Suprapubic skin (tissue), 4 donors: ENCODE data around the gene DIP2C. TPM values are rescaled to one million over a fixed set of nuclear protein-coding genes. Genes with fewer than 3 reads are reported as not detected.

Source experiments
- DNase-seq, 2 donors: peaks; one replicate each; pipeline ENCODE4 v3.0.0-alpha.2; 2019; ENCODE audit warnings: low spot score in 2 of 2
- H3K27ac ChIP-seq: fragments of 200-600 bp; sonication (generic); one replicate; pipeline ENCODE4 v1.5.1; 2019
- H3K27me3 ChIP-seq: fragments of 200-600 bp; sonication (generic); one replicate; pipeline ENCODE4 v1.5.1; 2019
- H3K36me3 ChIP-seq: fragments of 200-600 bp; sonication (generic); one replicate; pipeline ENCODE4 v1.5.1; 2019
- H3K4me1 ChIP-seq: fragments of 200-600 bp; sonication (generic); one replicate; pipeline ENCODE4 v1.5.1; 2019
- H3K4me3 ChIP-seq: fragments of 200-600 bp; sonication (generic); one replicate; pipeline ENCODE4 v1.5.1; 2019; ENCODE audit warnings: mild to moderate bottlenecking
- H3K9me3 ChIP-seq: fragments of 200-600 bp; sonication (generic); one replicate; pipeline ENCODE4 v1.5.1; 2019
- CTCF ChIP-seq, 2 donors: fragments of 200-600 bp in 1 of 2; fragments of 450-650 bp in 1 of 2; sonication (generic) in 1 of 2; IDR thresholded peaks; one replicate each; pipeline ENCODE4 v1.5.1; 2016 to 2019; ENCODE audit warnings: antibody characterized with exemption in 2 of 2, mild to moderate bottlenecking in 1 of 2, moderate library complexity in 1 of 2
- EP300 ChIP-seq: sonication (generic); formaldehyde crosslinking; IDR thresholded peaks from one replicate; pipeline ENCODE4 v1.6.1; 2017; ENCODE audit warnings: antibody characterized with exemption
- POLR2A ChIP-seq, 2 donors: fragments of 450-650 bp; IDR thresholded peaks; one replicate each; pipeline ENCODE4 v1.6.1; 2017; ENCODE audit warnings: antibody characterized with exemption in 2 of 2, mild to moderate bottlenecking in 2 of 2, moderate library complexity in 2 of 2
- POLR2AphosphoS5 ChIP-seq, 3 donors: sonication (generic); formaldehyde crosslinking; IDR thresholded peaks; one replicate each; pipeline ENCODE4 v1.6.1; 2017; ENCODE audit warnings: antibody characterized with exemption in 3 of 3
- WGBS: methylation state at CpG from one replicate; pipeline ENCODE4 v1.1.5; 2018; 5-methylcytosine and 5-hydroxymethylcytosine counted together
- total RNA-seq, 4 donors: library from RNA; depleted of rRNA; stranded (reverse); fragments of >200 nt; gene quantifications; one replicate each; pipeline ENCODE4 v1.1.0, GENCODE V29; 2016

The DIP2C gene
- total RNA-seq, 4 donors from 2014 or later = 6.7 to 23.3 (median 14.7) TPM

- Histone ChIP-seq H3K9me3 (no peaks in the 10 kb centered on the region), H3K4me3 (no peak overlapping the region)
Measured at GRCh38 chr10:593901-594457, 95.5 kb downstream of the DIP2C start.

GRCh38 chr10:593421-593820, 96.0 kb downstream of the DIP2C start:
- WGBS = 82% methylated on average over 15 of the region's 15 CpGs
- Histone ChIP-seq H3K9me3 (no peaks in the 10 kb centered on the region), H3K4me3 (no peak overlapping the region), H3K27ac (no peak overlapping the region), H3K4me1 (peaks cover 4% of the 10 kb centered on the region), H3K27me3 (no peaks in the 10 kb centered on the region), H3K36me3 (no peaks in the 10 kb centered on the region)
- TF ChIP-seq POLR2AphosphoS5 (IDR thresholded peaks at IDR 0.05) (no peak), POLR2A (IDR thresholded peaks at IDR 0.05) (no peak)
- DNase-seq = no peak

More at GRCh38 chr10:593901-594457, 95.5 kb downstream of the DIP2C start:
- no peaks in the 10 kb centered on the region for H3K36me3 ChIP-seq
- H3K27me3 ChIP-seq = no peaks in the 10 kb centered on the region
- 75% methylated on average over 15 of the region's 17 CpGs for whole genome bisulfite sequencing
- H3K4me1 ChIP-seq = peaks cover 5% of the 10 kb centered on the region
- TF ChIP-seq CTCF (IDR thresholded peaks at IDR 0.05) (no peak), POLR2AphosphoS5 (IDR thresholded peaks at IDR 0.05) (no peak), EP300 (no peak), POLR2A (IDR thresholded peaks at IDR 0.05) (no peak)
- H3K27ac ChIP-seq = no peak overlapping the region
- no peak for DNase-seq

DNA sequence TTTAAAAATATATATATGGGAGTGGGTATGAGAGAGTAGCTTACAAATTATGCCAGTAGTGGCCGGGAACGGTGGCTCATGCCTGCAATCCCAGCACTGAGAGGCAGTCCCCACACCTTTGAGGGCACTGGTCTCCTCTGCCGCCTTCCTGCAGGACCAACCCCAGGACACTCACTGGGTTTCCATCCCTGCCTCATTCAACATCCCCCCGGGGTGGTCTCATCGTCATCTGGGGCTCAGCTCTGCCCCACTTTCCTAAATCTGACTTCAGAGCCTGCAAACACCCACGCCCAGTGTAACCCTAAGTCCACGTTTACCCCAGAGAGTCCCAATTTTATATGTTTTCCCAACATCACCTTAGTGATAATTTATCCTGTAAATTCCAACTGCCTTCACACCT, 96.5 kb downstream of the DIP2C start:
- no peaks in the 10 kb centered on the region for H3K36me3 ChIP-seq

GRCh38 chr10:591646-592045, 97.8 kb downstream of the DIP2C start:
- no peak for DNase-seq
- Histone ChIP-seq H3K27ac (no peak overlapping the region), H3K4me1 (peaks cover 4% of the 10 kb centered on the region), H3K9me3 (no peaks in the 10 kb centered on the region), H3K4me3 (no peak overlapping the region), H3K36me3 (no peaks in the 10 kb centered on the region), H3K27me3 (no peaks in the 10 kb centered on the region)
- TF ChIP-seq POLR2A (IDR thresholded peaks at IDR 0.05) (no peak), POLR2AphosphoS5 (IDR thresholded peaks at IDR 0.05) (no peak), CTCF (IDR thresholded peaks at IDR 0.05) (no peak), EP300 (no peak)
- WGBS = 71% methylated on average over 11 of the region's 11 CpGs

More for the DNA sequence above, 96.5 kb downstream of the DIP2C start:
- DNase-seq = no peak
- H3K4me3 ChIP-seq = no peak overlapping the region
- no peak overlapping the region for H3K27ac ChIP-seq
- WGBS = 91% methylated on average over 7 of the region's 7 CpGs
- peaks cover 4% of the 10 kb centered on the region for H3K4me1 ChIP-seq
- no peaks in the 10 kb centered on the region for H3K9me3 ChIP-seq
- TF ChIP-seq POLR2AphosphoS5 (IDR thresholded peaks at IDR 0.05) (no peak), EP300 (no peak), CTCF (IDR thresholded peaks at IDR 0.05) (no peak), POLR2A (IDR thresholded peaks at IDR 0.05) (no peak)
- H3K27me3 ChIP-seq = no peaks in the 10 kb centered on the region

GRCh38 chr10:590721-591120, 98.7 kb downstream of the DIP2C start:
- Histone ChIP-seq H3K27me3 (no peaks in the 10 kb centered on the region), H3K4me3 (no peak overlapping the region), H3K27ac (no peak overlapping the region), H3K4me1 (peaks cover 4% of the 10 kb centered on the region), H3K9me3 (no peaks in the 10 kb centered on the region), H3K36me3 (no peaks in the 10 kb centered on the region)
- DNase-seq = no peak
- 82% methylated on average over 10 of the region's 10 CpGs for WGBS
- TF ChIP-seq POLR2AphosphoS5 (IDR thresholded peaks at IDR 0.05) (no peak), POLR2A (IDR thresholded peaks at IDR 0.05) (no peak), EP300 (no peak), CTCF (IDR thresholded peaks at IDR 0.05) (no peak)
